GM18868 (cell line): ENCODE data around the gene AP1G1.
"Not testable (repeated sequence)": the region's sequence is repeated elsewhere in the genome, so short reads cannot be mapped to it uniquely, and the experiment has no call there.

Experiments used
- ATAC-seq: cut with Tn5 transposase; IDR thresholded peaks from one replicate; pipeline ENCODE4 v1.9.1; 2021; ENCODE audit warnings: mild to moderate bottlenecking, moderate library complexity; ENCODE audit not compliant: unreplicated experiment

Gene AP1G1

GRCh38 chr16:71707199-71707598 is 101.4 kb downstream of the AP1G1 start:
- no peak for ATAC-seq

DNA sequence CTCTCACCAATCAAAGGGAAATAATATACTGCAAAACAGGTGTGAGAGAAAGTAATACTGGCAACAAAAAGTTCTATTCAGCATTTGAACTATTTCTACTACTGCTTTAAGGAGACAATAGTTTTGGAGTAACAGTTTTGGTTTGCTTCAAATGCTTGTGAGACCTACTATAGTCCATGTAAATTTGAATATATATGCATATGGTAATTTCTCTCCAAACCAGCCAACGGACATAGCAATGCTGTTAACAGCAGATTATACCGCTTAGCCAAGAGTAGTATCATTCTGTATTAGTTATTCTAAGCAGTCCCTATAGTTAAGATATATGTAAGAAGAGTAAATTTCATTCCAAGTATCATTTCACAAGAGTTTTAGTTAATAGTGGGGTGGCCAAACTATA is 102.6 kb downstream of the AP1G1 start:
- no peak for ATAC-seq

DNA sequence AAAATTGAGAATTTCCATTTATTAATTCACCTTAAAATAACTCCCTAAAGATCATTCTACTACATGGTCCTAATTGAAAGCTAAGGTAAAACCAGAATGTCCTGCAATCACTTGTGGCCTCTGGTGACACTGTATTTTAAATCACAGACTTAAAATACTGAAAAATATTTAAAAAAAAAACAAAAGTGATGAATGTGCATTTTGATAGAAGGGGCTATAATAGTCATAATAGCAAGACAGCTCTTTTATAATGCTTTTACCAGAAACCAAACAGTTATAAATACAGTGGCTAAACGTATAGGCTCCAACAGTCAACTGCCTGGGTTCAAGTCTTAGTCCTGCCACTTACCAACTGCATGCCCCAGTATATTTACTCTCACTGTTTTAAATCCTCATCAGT is 105.3 kb downstream of the AP1G1 start:
- no peak for ATAC-seq

- no peak for ATAC-seq
These were observed 107.8 kb downstream of the AP1G1 start for GRCh38 chr16:71700831-71701230.

- no peak for ATAC-seq
These were observed 110.1 kb downstream of the AP1G1 start for GRCh38 chr16:71698491-71698890.

GRCh38 chr16:71693164-71693563 is 115.5 kb downstream of the AP1G1 start:
- no peak for ATAC-seq

GRCh38 chr16:71689901-71690300 is 118.7 kb downstream of the AP1G1 start:
- no peak for ATAC-seq

GRCh38 chr16:71687861-71688260 is 120.8 kb downstream of the AP1G1 start:
- ATAC-seq: no peak

- not testable (repeated sequence) for ATAC-seq
These were observed 124.4 kb downstream of the AP1G1 start for GRCh38 chr16:71684280-71684679.

- no peak for ATAC-seq
These were observed 127.3 kb downstream of the AP1G1 start for GRCh38 chr16:71681360-71681759.
